Keratinocyte (primary cell): ENCODE data around the gene CNPY1.

Experiments
- EZH2 ChIP-seq: IDR thresholded peaks from one replicate; pipeline ENCODE4 v1.6.1; 2012; ENCODE audit warnings: inconsistent platforms, mild to moderate bottlenecking, low read length, moderate library complexity
- TF ChIP-seq, protein P1 (sequence below), 3 experiments: IDR thresholded peaks in 1 of 3; conservative IDR thresholded peaks in 1 of 3; optimal IDR thresholded peaks in 1 of 3; 2 replicates in 2 of 3; 3 replicates in 1 of 3; pipeline versions ENCODE3 to v1.5.1; 2011; ENCODE audit warnings: low read length in 3 of 3, mild to moderate bottlenecking in 3 of 3, moderate library complexity in 2 of 3, control low read depth in 1 of 3, inconsistent platforms in 1 of 3; ENCODE audit not compliant: insufficient read depth in 2 of 3; ENCODE audit errors: extremely low read depth in 1 of 3

DNA sequence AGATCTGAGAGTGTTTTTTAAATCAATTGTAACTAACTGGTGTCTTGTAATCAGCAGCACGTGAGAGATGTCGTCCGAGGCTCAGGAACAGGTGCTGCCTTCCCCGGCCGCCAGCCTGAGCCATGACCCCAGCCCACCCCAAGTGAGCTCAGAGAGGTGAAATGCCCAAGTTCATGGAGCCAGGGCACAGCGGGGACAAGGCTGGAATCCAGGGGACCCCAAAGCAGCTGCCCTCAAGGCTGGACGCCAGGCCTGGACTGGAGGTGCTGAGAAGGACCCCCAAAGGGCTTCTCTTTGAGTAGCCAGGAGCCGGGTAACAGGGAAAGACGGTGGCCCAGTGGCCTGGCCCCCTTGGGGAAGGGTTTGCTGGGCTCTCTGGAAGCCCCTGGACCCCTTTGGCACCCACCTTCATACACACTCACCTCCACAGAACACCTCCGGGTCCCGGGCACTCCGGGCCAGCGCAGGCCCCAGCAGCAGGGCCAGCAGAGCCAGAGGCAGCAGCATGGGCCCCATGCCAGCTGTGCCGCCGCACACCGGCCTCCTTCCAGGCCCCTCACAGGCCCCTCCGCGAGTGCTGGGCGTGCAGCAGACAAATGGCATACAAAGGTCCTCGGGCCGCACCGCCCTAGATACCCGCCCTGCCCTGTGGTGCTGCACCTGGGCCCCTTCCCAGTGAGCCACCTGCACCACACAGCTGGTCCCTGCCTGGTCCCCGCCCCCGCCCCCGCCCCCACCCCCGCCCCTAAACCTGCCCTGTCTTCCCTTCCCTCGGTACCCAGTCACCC lies 24.0 kb upstream of the CNPY1 start:
- TF ChIP-seq, protein P1, sequence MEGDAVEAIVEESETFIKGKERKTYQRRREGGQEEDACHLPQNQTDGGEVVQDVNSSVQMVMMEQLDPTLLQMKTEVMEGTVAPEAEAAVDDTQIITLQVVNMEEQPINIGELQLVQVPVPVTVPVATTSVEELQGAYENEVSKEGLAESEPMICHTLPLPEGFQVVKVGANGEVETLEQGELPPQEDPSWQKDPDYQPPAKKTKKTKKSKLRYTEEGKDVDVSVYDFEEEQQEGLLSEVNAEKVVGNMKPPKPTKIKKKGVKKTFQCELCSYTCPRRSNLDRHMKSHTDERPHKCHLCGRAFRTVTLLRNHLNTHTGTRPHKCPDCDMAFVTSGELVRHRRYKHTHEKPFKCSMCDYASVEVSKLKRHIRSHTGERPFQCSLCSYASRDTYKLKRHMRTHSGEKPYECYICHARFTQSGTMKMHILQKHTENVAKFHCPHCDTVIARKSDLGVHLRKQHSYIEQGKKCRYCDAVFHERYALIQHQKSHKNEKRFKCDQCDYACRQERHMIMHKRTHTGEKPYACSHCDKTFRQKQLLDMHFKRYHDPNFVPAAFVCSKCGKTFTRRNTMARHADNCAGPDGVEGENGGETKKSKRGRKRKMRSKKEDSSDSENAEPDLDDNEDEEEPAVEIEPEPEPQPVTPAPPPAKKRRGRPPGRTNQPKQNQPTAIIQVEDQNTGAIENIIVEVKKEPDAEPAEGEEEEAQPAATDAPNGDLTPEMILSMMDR (optimal IDR thresholded peaks at IDR 0.05 in 1 of 3, IDR thresholded peaks at IDR 0.05 in 1 of 3, conservative IDR thresholded peaks at IDR 0.05 in 1 of 3; ENCODE audit: extremely low read depth in 1 of 3, insufficient read depth in 2 of 3, low read length in 3 of 3), result no peak
- TF ChIP-seq EZH2, result no peak
